GM12878 (cell line): ENCODE results near the gene FBXL3.

Source experiments
- BMI1 ChIP-seq: fragments of 450-650 bp; IDR thresholded peaks from 2 replicates; pipeline ENCODE4 v1.6.1; 2016; ENCODE audit warnings: mild to moderate bottlenecking, moderate library complexity, borderline replicate concordance
- CBX3 ChIP-seq: fragments of 200-600 bp; sonication (generic); IDR thresholded peaks from 2 replicates; pipeline ENCODE4 v1.6.1; 2016; ENCODE audit warnings: low read depth, borderline replicate concordance
- FOXM1 ChIP-seq: IDR thresholded peaks from 2 replicates; pipeline ENCODE4 v1.6.1; 2012; ENCODE audit warnings: low read depth, mild to moderate bottlenecking, inconsistent platforms, low read length, moderate library complexity
- MXI1 ChIP-seq: fragments of 150-350 bp; IDR thresholded peaks from 2 replicates; pipeline ENCODE4 v1.6.1; 2011; ENCODE audit warnings: low read depth, mild to moderate bottlenecking, inconsistent platforms, low read length, improper control_type of control experiment
- POLR2A ChIP-seq: IDR thresholded peaks from 2 replicates; pipeline ENCODE4 v1.6.1; 2011; ENCODE audit warnings: low read depth, mild to moderate bottlenecking, low read length
- REST ChIP-seq: IDR thresholded peaks from 2 replicates; pipeline ENCODE4 v1.6.1; 2012; ENCODE audit warnings: mild to moderate bottlenecking, low read depth, low read length
- SP1 ChIP-seq: IDR thresholded peaks from one replicate; pipeline ENCODE4 v1.6.1; 2011; ENCODE audit warnings: low read depth, low read length
- TCF3 ChIP-seq: IDR thresholded peaks from 2 replicates; pipeline ENCODE4 v1.6.1; 2012; ENCODE audit warnings: low read depth, mild to moderate bottlenecking, low read length, borderline replicate concordance; ENCODE audit not compliant: insufficient read depth
- USF1 ChIP-seq: IDR thresholded peaks from 2 replicates; pipeline ENCODE4 v1.6.1; 2011; ENCODE audit warnings: borderline replicate concordance, low read depth, mild to moderate bottlenecking, moderate library complexity, mixed read lengths, low read length; ENCODE audit not compliant: insufficient read depth; ENCODE audit errors: extremely low read length
- TF ChIP-seq, protein P1 (sequence below), 3 experiments: IDR thresholded peaks in 2 of 3; conservative IDR thresholded peaks in 1 of 3; 2 replicates each; pipeline ENCODE4 v1.5.1; 2011; ENCODE audit warnings: low read depth in 3 of 3, low read length in 3 of 3, mild to moderate bottlenecking in 3 of 3, control low read depth in 2 of 3, moderate library complexity in 2 of 3, inconsistent platforms in 1 of 3, mixed read lengths in 1 of 3; ENCODE audit not compliant: control insufficient read depth in 2 of 3, insufficient read depth in 1 of 3; ENCODE audit errors: extremely low read depth in 1 of 3

DNA sequence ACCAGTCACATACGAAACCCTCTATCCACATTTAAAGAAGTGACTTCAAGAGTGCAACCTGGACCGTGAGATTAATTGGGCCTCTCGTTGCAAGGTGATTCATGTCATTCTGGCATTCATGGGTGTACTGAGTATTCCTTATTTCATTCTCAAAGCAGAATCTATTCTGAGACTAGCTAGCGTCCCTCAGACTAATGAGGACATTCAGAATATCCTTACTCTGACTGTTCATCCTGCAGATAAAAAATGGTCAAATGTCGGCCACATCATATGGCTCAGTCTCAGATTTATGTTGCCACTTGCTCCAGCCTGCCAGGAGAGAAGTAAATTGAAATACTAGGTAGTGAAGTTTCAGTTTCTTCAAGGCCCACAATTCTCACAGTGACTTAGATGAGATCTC, 71.3 kb downstream of the FBXL3 start:
- TF ChIP-seq FOXM1 (no peak), USF1 (no peak), MXI1 (no peak), CBX3 (no peak), BMI1 (no peak), TCF3 (no peak), POLR2A (no peak), SP1 (no peak), REST (no peak)
- TF ChIP-seq, protein P1, sequence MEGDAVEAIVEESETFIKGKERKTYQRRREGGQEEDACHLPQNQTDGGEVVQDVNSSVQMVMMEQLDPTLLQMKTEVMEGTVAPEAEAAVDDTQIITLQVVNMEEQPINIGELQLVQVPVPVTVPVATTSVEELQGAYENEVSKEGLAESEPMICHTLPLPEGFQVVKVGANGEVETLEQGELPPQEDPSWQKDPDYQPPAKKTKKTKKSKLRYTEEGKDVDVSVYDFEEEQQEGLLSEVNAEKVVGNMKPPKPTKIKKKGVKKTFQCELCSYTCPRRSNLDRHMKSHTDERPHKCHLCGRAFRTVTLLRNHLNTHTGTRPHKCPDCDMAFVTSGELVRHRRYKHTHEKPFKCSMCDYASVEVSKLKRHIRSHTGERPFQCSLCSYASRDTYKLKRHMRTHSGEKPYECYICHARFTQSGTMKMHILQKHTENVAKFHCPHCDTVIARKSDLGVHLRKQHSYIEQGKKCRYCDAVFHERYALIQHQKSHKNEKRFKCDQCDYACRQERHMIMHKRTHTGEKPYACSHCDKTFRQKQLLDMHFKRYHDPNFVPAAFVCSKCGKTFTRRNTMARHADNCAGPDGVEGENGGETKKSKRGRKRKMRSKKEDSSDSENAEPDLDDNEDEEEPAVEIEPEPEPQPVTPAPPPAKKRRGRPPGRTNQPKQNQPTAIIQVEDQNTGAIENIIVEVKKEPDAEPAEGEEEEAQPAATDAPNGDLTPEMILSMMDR (IDR thresholded peaks at IDR 0.05 in 2 of 3, conservative IDR thresholded peaks at IDR 0.05 in 1 of 3; ENCODE audit: control insufficient read depth in 2 of 3, extremely low read depth in 1 of 3, insufficient read depth in 1 of 3, low read depth in 3 of 3, low read length in 3 of 3): no peak
